Calu3 (cell line): Measurements from ENCODE around the gene AADAT. TPM values are rescaled to one million over a fixed set of nuclear protein-coding genes. Genes with fewer than 3 reads are reported as not detected.

Experiments
- BruUV-seq: library from RNA; stranded (reverse); fragments of 400-500 nt; replicated peaks from 2 replicates; lab custom pipeline; 2021; lab: Mats Ljungman, UMichigan
- CTCF ChIA-PET: fragments of 300-600 bp; sonication (Branson Sonifier 250); formaldehyde crosslinking; loops from one replicate; lab custom pipeline; 2022; ENCODE audit warnings: antibody characterized with exemption; lab: Charles Lee
- DNase-seq: peaks from one replicate; pipeline ENCODE4 v3.0.0; 2022
- H3K27ac Mint-ChIP-seq: one replicate; pipeline ENCODE4 v1.8.0; 2022; ENCODE audit warnings: mixed read lengths; ENCODE audit not compliant: unreplicated experiment
- H3K27me3 Mint-ChIP-seq: one replicate; pipeline ENCODE4 v1.8.0; 2022; ENCODE audit warnings: mixed read lengths; ENCODE audit not compliant: unreplicated experiment
- H3K36me3 Mint-ChIP-seq: one replicate; pipeline ENCODE4 v1.8.0; 2022; ENCODE audit warnings: mild to moderate bottlenecking, moderate library complexity, mixed read lengths; ENCODE audit not compliant: insufficient read depth, unreplicated experiment
- H3K4me1 Mint-ChIP-seq: one replicate; pipeline ENCODE4 v1.8.0; 2022; ENCODE audit warnings: mild to moderate bottlenecking, low read depth, mixed read lengths; ENCODE audit not compliant: unreplicated experiment
- H3K4me3 Mint-ChIP-seq: one replicate; pipeline ENCODE4 v1.8.0; 2022; ENCODE audit warnings: mild to moderate bottlenecking, low read depth, moderate library complexity, mixed read lengths; ENCODE audit not compliant: unreplicated experiment
- H3K9me3 Mint-ChIP-seq: one replicate; pipeline ENCODE4 v1.8.0; 2022; ENCODE audit warnings: low read depth, mixed read lengths; ENCODE audit not compliant: unreplicated experiment
- CTCF ChIP-seq: fragments of 200-600 bp; IDR thresholded peaks from one replicate; pipeline ENCODE4 v1.8.0; 2022; ENCODE audit warnings: antibody characterized with exemption; ENCODE audit not compliant: unreplicated experiment
- intact Hi-C: fragments of 100-400 bp; cut with micrococcal nuclease; formaldehyde crosslinking; loops from one replicate; pipeline ENCODE4 v1.10.0; 2022; ENCODE audit not compliant: unreplicated experiment
- total RNA-seq: library from RNA; stranded (reverse); gene quantifications from 2 replicates; pipeline ENCODE4 v1.2.3, GENCODE V29; 2022

Gene AADAT
- total RNA-seq, 1 experiment from 2014 or later: 13.8 TPM

GRCh38 chr4:170012629-170012958, 77.2 kb downstream of the AADAT start:
- no peak for TF ChIP-seq CTCF
- BruUV-seq: no TSS peak
- intact Hi-C loops: no loop called here

GRCh38 chr4:170011921-170012628, 77.7 kb downstream of the AADAT start:
- no peaks in the 10 kb centered on the region for H3K36me3 Mint-ChIP-seq
- DNase-seq: no peak
- no peaks in the 10 kb centered on the region for H3K9me3 Mint-ChIP-seq
- no TSS peak for BruUV-seq
- H3K27me3 Mint-ChIP-seq: no peaks in the 10 kb centered on the region
- intact Hi-C loops: no loop called here
- CTCF ChIA-PET: no interaction called here
- H3K4me1 Mint-ChIP-seq: no peaks in the 10 kb centered on the region
- H3K4me3 Mint-ChIP-seq: no peak overlapping the region
- TF ChIP-seq CTCF: no peak
- H3K27ac Mint-ChIP-seq: no peak overlapping the region

More at GRCh38 chr4:170012629-170012958, 77.2 kb downstream of the AADAT start:
- Mint-ChIP-seq H3K4me3 (no peak overlapping the region), H3K4me1 (no peaks in the 10 kb centered on the region), H3K27me3 (no peaks in the 10 kb centered on the region), H3K36me3 (no peaks in the 10 kb centered on the region), H3K27ac (no peak overlapping the region), H3K9me3 (no peaks in the 10 kb centered on the region)
- DNase-seq: no peak
- CTCF ChIA-PET: no interaction called here

Other genes starting within 250 kb of the AADAT start
- gene MFAP3L, start 63.6 kb downstream of the AADAT start, total RNA-seq: 5.9 and 6.8 TPM in 2 replicates